ENCODE results near the gene IFNGR2. TPM values are rescaled to one million over a fixed set of nuclear protein-coding genes. Genes with fewer than 3 reads are reported as not detected.

The IFNGR2 gene
- total RNA-seq, 4 donors from 2014 or later, result 47.0 to 75.5 (median 61.0) TPM

DNA sequence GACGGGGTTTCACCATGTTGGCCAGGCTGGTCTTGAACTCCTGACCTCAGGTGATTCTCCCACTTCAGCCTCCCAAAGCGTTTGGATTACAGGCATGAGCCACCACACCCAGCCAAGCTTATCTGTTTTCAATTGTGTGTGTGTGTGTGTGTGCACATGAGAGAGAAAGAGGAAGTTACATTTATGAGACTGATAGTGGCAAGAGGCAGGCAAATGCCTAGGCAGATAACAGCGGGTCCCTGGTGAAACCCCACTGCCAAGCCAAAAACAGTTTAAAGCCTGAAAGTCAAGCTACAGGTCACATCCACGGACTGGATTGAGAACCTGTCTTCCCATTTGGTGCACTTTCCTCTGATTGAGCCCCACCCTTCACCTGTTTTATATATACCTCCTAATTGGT, 35.1 kb upstream of the IFNGR2 start:
- TF ChIP-seq POLR2A (IDR thresholded peaks at IDR 0.05), result no peak
- TF ChIP-seq, protein P1, sequence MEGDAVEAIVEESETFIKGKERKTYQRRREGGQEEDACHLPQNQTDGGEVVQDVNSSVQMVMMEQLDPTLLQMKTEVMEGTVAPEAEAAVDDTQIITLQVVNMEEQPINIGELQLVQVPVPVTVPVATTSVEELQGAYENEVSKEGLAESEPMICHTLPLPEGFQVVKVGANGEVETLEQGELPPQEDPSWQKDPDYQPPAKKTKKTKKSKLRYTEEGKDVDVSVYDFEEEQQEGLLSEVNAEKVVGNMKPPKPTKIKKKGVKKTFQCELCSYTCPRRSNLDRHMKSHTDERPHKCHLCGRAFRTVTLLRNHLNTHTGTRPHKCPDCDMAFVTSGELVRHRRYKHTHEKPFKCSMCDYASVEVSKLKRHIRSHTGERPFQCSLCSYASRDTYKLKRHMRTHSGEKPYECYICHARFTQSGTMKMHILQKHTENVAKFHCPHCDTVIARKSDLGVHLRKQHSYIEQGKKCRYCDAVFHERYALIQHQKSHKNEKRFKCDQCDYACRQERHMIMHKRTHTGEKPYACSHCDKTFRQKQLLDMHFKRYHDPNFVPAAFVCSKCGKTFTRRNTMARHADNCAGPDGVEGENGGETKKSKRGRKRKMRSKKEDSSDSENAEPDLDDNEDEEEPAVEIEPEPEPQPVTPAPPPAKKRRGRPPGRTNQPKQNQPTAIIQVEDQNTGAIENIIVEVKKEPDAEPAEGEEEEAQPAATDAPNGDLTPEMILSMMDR (IDR thresholded peaks at IDR 0.05), result no peak
- no peak for TF ChIP-seq POLR2AphosphoS5 (IDR thresholded peaks at IDR 0.05)
- no peak for TF ChIP-seq EP300 (IDR thresholded peaks at IDR 0.05)
- 96% methylated on average over 4 of the region's 4 CpGs for WGBS

DNA sequence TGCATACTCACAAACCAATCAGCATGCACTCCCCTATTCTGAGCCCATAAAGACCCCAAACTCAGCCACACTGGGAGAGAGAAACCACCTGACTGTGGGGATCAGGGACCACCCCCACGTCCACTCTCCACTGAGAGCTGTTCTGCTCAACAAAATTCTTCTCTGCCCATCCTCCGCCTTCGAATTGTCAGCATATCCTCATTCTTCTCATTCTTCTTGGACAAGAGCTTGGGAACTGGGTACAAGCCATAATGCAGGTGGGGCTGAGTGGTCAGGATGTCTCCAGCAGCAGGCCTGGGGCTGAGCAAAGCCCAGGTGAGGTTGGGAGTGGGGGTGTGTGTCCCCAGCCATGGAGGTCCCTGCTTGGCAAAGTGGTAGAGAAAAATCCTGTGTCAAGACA, 34.6 kb upstream of the IFNGR2 start:
- WGBS, result 95% methylated on average over 3 of the region's 3 CpGs
- H3K27ac ChIP-seq, result no peak overlapping the region
- no peaks in the 10 kb centered on the region for H3K36me3 ChIP-seq
- no peak overlapping the region for H3K4me3 ChIP-seq
- H3K9me3 ChIP-seq, result no peaks in the 10 kb centered on the region
- no peaks in the 10 kb centered on the region for H3K27me3 ChIP-seq
- TF ChIP-seq POLR2A (IDR thresholded peaks at IDR 0.05) (no peak), EP300 (IDR thresholded peaks at IDR 0.05) (no peak), POLR2AphosphoS5 (IDR thresholded peaks at IDR 0.05) (no peak)
- TF ChIP-seq, protein P1 (IDR thresholded peaks at IDR 0.05), result no peak
- DNase-seq (ENCODE audit: low spot score in 2 of 2), result peak in 1 of 2 donors; percentile 16
- H3K4me1 ChIP-seq, result peaks cover 5% of the 10 kb centered on the region

More for the DNA sequence above, 35.1 kb upstream of the IFNGR2 start:
- no peaks in the 10 kb centered on the region for H3K27me3 ChIP-seq
- peak in 1 of 2 donors; percentile 32 for DNase-seq (ENCODE audit: low spot score in 2 of 2)
- no peak overlapping the region for H3K27ac ChIP-seq
- no peaks in the 10 kb centered on the region for H3K9me3 ChIP-seq
- peaks cover under 1% of the 10 kb centered on the region for H3K4me1 ChIP-seq
- no peak overlapping the region for H3K4me3 ChIP-seq
- H3K36me3 ChIP-seq, result no peaks in the 10 kb centered on the region

DNA sequence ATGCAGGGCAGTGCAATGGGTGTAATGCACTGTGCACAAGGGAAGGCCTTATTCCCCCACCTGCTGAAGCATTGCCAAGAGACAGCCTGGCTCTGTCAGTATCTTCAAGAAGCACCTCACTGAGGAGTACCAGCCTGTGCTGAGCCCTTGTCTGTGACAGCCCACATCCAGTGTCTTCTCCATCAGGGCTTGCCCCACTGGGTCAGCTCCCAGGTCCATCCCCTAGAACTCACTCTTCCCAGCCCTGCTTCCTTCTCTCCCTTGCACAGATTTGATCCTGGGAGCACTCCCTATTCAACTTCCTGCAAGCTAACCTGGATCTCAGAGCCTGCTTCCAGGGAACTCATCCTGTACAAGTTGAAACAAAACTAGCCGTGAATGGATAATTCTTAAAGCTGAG, 33.6 kb upstream of the IFNGR2 start:
- no peaks in the 10 kb centered on the region for H3K27me3 ChIP-seq
- 88% methylated on average over 1 of the region's 1 CpG for WGBS
- H3K27ac ChIP-seq, result no peak overlapping the region
- TF ChIP-seq POLR2A (IDR thresholded peaks at IDR 0.05) (no peak), POLR2AphosphoS5 (IDR thresholded peaks at IDR 0.05) (no peak), EP300 (IDR thresholded peaks at IDR 0.05) (no peak)
- TF ChIP-seq, protein P1 (IDR thresholded peaks at IDR 0.05), result no peak
- H3K9me3 ChIP-seq, result no peaks in the 10 kb centered on the region
- no peak for DNase-seq (ENCODE audit: low spot score in 2 of 2)
- H3K4me3 ChIP-seq, result no peak overlapping the region
- peaks cover 15% of the 10 kb centered on the region for H3K4me1 ChIP-seq
- H3K36me3 ChIP-seq, result no peaks in the 10 kb centered on the region

DNA sequence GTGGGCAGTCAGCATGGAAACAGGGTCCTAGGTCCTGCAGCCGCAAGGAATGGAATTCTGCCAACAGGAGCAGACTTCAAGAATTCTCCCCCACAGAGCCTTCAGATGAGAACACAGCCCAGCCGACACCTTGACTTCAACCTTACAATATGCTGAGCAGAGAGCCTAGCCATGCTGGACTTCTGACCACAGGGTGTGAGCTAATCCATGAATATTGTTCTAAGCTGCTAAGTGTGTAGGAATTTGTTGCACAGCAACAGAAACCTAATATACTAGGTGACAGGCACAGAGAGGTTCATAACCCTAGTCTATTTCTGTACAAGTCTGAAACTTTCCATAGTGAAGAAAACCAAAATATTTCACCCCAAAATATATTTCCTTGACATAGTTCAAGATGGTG, 32.9 kb upstream of the IFNGR2 start:
- Histone ChIP-seq H3K4me3 (no peak overlapping the region), H3K9me3 (no peaks in the 10 kb centered on the region), H3K27me3 (no peaks in the 10 kb centered on the region), H3K36me3 (no peaks in the 10 kb centered on the region), H3K27ac (no peak overlapping the region), H3K4me1 (peaks cover 22% of the 10 kb centered on the region)
- DNase-seq (ENCODE audit: low spot score in 2 of 2), result no peak
- no peak for TF ChIP-seq EP300 (IDR thresholded peaks at IDR 0.05)
- TF ChIP-seq POLR2A (IDR thresholded peaks at IDR 0.05), result no peak
- TF ChIP-seq POLR2AphosphoS5 (IDR thresholded peaks at IDR 0.05), result no peak
- TF ChIP-seq, protein P1 (IDR thresholded peaks at IDR 0.05), result no peak
- WGBS, result 100% methylated on average over 2 of the region's 2 CpGs

DNA sequence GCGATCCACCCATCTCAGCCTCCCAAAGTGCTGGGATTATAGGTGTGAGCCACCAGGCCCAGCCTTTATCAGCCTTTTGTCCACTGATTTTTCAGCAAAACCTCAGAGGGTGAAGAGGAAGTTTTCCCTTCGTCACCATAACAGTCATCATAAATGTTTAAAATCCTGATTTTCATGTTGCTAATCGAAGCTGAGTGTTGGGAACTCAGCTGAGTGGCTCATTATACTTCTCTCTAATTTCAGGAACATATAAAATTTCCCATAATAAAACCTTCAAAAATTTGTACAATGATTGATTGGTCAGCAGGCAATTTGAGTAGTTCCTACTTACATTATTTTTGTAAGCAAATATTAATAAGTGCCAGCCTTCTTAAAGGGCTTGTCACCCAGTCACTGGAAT, 31.8 kb upstream of the IFNGR2 start:
- H3K27me3 ChIP-seq, result no peaks in the 10 kb centered on the region
- 90% methylated on average over 3 of the region's 3 CpGs for WGBS
- no peak overlapping the region for H3K4me3 ChIP-seq
- H3K4me1 ChIP-seq, result peaks cover 22% of the 10 kb centered on the region
- TF ChIP-seq POLR2AphosphoS5 (IDR thresholded peaks at IDR 0.05) (no peak), EP300 (IDR thresholded peaks at IDR 0.05) (no peak), POLR2A (IDR thresholded peaks at IDR 0.05) (no peak)
- TF ChIP-seq, protein P1 (IDR thresholded peaks at IDR 0.05), result no peak
- DNase-seq (ENCODE audit: low spot score in 2 of 2), result no peak
- H3K27ac ChIP-seq, result no peak overlapping the region
- no peaks in the 10 kb centered on the region for H3K9me3 ChIP-seq
- no peaks in the 10 kb centered on the region for H3K36me3 ChIP-seq
